Type B pancreatic cell (in vitro differentiated cells): Measurements from ENCODE around the gene SMARCD1. TPM values are rescaled to one million over a fixed set of nuclear protein-coding genes. Genes with fewer than 3 reads are reported as not detected.

Source experiments
- DNase-seq: peaks from one replicate; pipeline ENCODE4 v3.0.0; 2021; ENCODE audit warnings: mixed read lengths; ENCODE audit not compliant: unreplicated experiment; ENCODE audit errors: extremely low spot score
- H3K27ac Mint-ChIP-seq: 2 replicates; pipeline ENCODE4 v1.8.0; 2021; ENCODE audit warnings: mild to moderate bottlenecking, mixed read lengths
- H3K27me3 Mint-ChIP-seq: 2 replicates; pipeline ENCODE4 v1.8.0; 2021; ENCODE audit warnings: mixed read lengths
- H3K36me3 Mint-ChIP-seq: 2 replicates; pipeline ENCODE4 v1.8.0; 2021; ENCODE audit warnings: mixed read lengths
- H3K4me1 Mint-ChIP-seq: one replicate; pipeline ENCODE4 v1.8.0; 2021; ENCODE audit warnings: mixed read lengths; ENCODE audit not compliant: unreplicated experiment
- H3K4me3 Mint-ChIP-seq: 2 replicates; pipeline ENCODE4 v1.8.0; 2021; ENCODE audit warnings: mild to moderate bottlenecking, mixed read lengths
- H3K9me3 Mint-ChIP-seq: 2 replicates; pipeline ENCODE4 v1.8.0; 2021; ENCODE audit warnings: mixed read lengths
- total RNA-seq: library from RNA; stranded (reverse); gene quantifications from 2 replicates; pipeline ENCODE4 v1.2.1, GENCODE V29; 2021; ENCODE audit warnings: low replicate concordance
- TF ChIP-seq, protein P1 (sequence below): fragments of 200-600 bp; sonication (generic); conservative IDR thresholded peaks from 2 replicates; pipeline ENCODE4 v1.5.0; 2021; ENCODE audit warnings: antibody characterized with exemption, mild to moderate bottlenecking

SMARCD1 gene
- total RNA-seq, 1 donor from 2014 or later, result 100 TPM

DNA sequence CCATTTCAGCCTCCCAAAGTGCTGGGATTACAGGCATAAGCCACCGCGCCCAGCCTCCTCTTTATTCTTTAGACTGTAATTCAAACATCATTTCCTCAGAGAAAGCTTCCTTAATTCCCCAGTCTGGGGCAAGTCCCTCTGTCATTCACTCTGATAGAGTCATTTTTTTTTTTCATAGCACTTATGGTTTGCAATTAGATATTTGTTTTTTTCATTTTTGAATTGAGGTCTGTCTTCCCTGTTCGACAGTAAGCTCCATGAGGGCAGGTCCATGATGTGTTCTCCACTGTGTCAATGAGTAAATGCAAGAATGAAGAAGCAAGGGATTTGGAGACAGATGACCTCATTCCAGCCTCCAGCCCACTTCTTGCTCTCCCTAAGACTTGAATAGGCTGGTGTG lies 15.6 kb upstream of the SMARCD1 start:
- Mint-ChIP-seq H3K9me3 (no peaks in the 10 kb centered on the region), H3K27ac (no peak overlapping the region), H3K36me3 (no peaks in the 10 kb centered on the region), H3K4me3 (no peak overlapping the region), H3K27me3 (peaks cover 5% of the 10 kb centered on the region), H3K4me1 (peaks cover 23% of the 10 kb centered on the region)
- DNase-seq, result no peak
- TF ChIP-seq, protein P1, sequence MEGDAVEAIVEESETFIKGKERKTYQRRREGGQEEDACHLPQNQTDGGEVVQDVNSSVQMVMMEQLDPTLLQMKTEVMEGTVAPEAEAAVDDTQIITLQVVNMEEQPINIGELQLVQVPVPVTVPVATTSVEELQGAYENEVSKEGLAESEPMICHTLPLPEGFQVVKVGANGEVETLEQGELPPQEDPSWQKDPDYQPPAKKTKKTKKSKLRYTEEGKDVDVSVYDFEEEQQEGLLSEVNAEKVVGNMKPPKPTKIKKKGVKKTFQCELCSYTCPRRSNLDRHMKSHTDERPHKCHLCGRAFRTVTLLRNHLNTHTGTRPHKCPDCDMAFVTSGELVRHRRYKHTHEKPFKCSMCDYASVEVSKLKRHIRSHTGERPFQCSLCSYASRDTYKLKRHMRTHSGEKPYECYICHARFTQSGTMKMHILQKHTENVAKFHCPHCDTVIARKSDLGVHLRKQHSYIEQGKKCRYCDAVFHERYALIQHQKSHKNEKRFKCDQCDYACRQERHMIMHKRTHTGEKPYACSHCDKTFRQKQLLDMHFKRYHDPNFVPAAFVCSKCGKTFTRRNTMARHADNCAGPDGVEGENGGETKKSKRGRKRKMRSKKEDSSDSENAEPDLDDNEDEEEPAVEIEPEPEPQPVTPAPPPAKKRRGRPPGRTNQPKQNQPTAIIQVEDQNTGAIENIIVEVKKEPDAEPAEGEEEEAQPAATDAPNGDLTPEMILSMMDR, result no peak

DNA sequence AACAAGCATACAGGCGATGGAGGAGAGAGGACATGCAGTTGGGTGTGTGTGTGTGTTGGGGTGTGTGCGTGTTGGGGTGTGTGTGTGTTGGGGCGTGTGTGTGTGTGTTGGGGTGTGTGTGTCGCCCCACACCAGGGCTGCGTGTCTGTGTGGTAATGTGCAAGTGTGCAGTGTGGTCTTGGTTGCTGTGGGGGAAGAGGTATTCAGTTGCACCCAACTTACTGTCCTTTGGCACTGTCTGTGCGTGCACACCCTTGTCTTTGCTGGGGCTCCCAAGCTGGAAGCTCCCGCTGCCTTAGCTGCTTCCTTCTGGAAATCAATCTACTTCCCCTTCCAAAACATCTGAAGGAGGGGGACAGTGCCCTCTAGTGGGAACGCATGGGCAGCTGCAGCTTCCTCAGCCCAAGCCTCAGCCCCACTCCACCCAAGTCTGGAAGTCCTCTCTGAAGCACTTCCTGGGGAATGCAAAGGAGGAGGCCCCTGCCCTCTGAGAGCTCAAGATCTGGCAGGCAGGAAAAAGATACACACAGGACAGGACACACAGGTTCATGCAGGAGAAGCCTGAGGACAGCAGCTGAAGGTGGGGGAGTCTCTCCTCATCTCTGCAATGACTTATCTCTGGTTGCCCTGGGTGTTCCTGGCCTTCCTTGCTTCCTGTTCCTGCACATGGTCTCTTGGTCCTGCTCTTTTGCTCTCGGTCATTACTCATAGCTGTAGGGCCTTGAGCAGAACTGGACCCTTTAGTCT lies 14.7 kb upstream of the SMARCD1 start:
- peaks cover 5% of the 10 kb centered on the region for H3K27me3 Mint-ChIP-seq
- H3K4me3 Mint-ChIP-seq, result peak overlapping the region; percentile 60
- H3K27ac Mint-ChIP-seq, result peak overlapping the region; percentile 42
- H3K36me3 Mint-ChIP-seq, result no peaks in the 10 kb centered on the region
- TF ChIP-seq, protein P1, result peak; percentile 95
- DNase-seq, result peak; percentile 86
- peaks cover 29% of the 10 kb centered on the region for H3K4me1 Mint-ChIP-seq
- H3K9me3 Mint-ChIP-seq, result no peaks in the 10 kb centered on the region

DNA sequence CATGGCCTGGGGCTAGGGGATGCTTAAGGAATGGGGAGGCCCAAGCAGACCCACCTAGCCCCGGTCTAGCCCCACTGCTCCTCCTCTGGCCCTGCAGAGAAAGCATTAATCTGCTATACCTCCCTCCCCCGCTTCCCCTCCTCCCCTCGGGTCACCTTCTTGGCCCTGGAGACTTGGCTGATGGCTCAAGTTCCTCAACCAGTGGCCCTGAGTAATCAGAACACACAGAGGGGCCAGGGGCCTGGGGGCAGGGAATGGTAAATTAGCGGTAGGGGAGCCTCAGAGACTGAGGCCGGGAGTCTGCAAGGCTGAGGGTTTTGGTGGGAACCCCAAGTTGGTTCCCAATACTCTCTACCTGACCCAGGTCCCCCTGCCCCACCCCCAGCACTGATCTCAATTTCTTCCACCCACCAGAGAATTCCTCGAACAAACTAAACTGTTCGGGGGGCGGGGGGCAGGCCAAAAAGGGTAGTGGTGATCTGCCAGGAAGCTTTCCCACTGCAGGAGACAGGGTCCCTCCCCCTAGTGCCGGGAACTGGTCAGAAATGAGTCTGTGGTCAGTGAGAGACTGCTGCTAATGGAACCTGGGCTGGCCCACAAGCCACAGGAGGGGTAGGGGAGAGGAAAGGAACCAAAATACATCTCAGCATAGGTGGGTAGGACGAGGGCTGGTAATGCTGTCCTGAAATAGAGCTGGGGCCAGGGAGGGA lies 12.8 kb upstream of the SMARCD1 start:
- Mint-ChIP-seq H3K27ac (peak overlapping the region; percentile 31), H3K27me3 (peaks cover 5% of the 10 kb centered on the region), H3K9me3 (no peaks in the 10 kb centered on the region), H3K4me3 (no peak overlapping the region), H3K4me1 (peaks cover 29% of the 10 kb centered on the region), H3K36me3 (no peaks in the 10 kb centered on the region)
- TF ChIP-seq, protein P1, result no peak
- DNase-seq, result no peak

DNA sequence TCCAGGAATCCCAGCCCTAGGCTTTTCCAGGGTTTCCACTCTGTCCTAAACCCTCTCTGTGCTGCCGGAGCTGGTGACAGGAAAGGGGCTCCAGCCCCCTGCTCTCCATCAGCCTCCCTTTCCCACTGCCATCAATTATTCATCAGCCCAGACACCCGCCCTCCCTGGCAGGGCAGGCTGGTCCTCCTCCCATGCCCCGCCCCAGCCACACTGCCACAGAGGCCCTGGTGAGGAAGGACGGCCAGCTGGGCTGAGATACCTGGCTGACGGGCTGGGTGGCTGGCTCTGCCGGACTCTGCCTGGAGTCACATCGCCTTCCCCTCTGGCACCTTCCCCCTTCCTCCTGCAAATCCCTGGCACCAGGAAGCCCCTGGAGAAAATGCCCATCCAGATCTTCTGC lies 11.9 kb upstream of the SMARCD1 start:
- Mint-ChIP-seq H3K4me3 (no peak overlapping the region), H3K4me1 (peaks cover 29% of the 10 kb centered on the region), H3K27ac (no peak overlapping the region), H3K27me3 (peaks cover 5% of the 10 kb centered on the region), H3K9me3 (no peaks in the 10 kb centered on the region), H3K36me3 (no peaks in the 10 kb centered on the region)
- no peak for DNase-seq
- TF ChIP-seq, protein P1, result no peak

DNA sequence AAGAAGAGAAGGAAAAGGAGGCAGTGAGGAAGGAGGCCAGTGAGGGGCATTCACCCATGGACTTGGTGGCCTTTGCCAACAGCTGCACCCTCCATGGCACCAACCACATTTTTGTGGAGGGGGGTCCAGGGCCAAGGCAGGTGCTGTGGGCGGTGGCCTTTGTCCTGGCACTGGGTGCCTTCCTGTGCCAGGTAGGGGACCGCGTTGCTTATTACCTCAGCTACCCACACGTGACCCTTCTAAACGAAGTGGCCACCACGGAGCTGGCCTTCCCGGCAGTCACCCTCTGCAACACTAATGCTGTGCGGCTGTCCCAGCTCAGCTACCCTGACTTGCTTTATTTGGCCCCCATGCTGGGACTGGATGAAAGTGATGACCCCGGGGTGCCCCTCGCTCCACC lies 11.4 kb upstream of the SMARCD1 start:
- Mint-ChIP-seq H3K9me3 (no peaks in the 10 kb centered on the region), H3K4me3 (no peak overlapping the region), H3K4me1 (peaks cover 29% of the 10 kb centered on the region), H3K36me3 (no peaks in the 10 kb centered on the region), H3K27ac (no peak overlapping the region), H3K27me3 (peaks cover 5% of the 10 kb centered on the region)
- TF ChIP-seq, protein P1, result no peak
- no peak for DNase-seq
